ENCODE measurements around the gene GLB1L3.
"Not testable (repeated sequence)": the region's sequence is repeated elsewhere in the genome, so short reads cannot be mapped to it uniquely, and the experiment has no call there.

The GLB1L3 gene

GRCh38 chr11:134276396-134277182 is 410 bp downstream of the GLB1L3 start:
- no peak for DNase-seq

- DNase-seq, result no peak
Measured at GRCh38 chr11:134277183-134278001, 1.2 kb downstream of the GLB1L3 start.

GRCh38 chr11:134278356-134278755 is 2.2 kb downstream of the GLB1L3 start:
- no peak for DNase-seq

GRCh38 chr11:134281635-134282034 is 5.5 kb downstream of the GLB1L3 start:
- DNase-seq, result not testable (repeated sequence)

- no peak for DNase-seq
Measured at GRCh38 chr11:134282121-134283045, 6.2 kb downstream of the GLB1L3 start.

- DNase-seq, result no peak
Measured at GRCh38 chr11:134283461-134284230, 7.5 kb downstream of the GLB1L3 start.

GRCh38 chr11:134284349-134284748 is 8.2 kb downstream of the GLB1L3 start:
- not testable (repeated sequence) for DNase-seq

GRCh38 chr11:134287561-134287960 is 11.4 kb downstream of the GLB1L3 start:
- DNase-seq, result no peak

GRCh38 chr11:134288486-134288885 is 12.3 kb downstream of the GLB1L3 start:
- DNase-seq, result no peak

GRCh38 chr11:134289167-134289566 is 13.0 kb downstream of the GLB1L3 start:
- no peak for DNase-seq

- DNase-seq, result no peak
Measured at GRCh38 chr11:134289789-134290188, 13.6 kb downstream of the GLB1L3 start.

GRCh38 chr11:134290646-134291045 is 14.5 kb downstream of the GLB1L3 start:
- no peak for DNase-seq

GRCh38 chr11:134291196-134291595 is 15.0 kb downstream of the GLB1L3 start:
- no peak for DNase-seq

- DNase-seq, result no peak
Measured at GRCh38 chr11:134292661-134293060, 16.5 kb downstream of the GLB1L3 start.

GRCh38 chr11:134293119-134294113 is 17.2 kb downstream of the GLB1L3 start:
- no peak for DNase-seq

- no peak for DNase-seq
Measured at GRCh38 chr11:134294664-134295063, 18.5 kb downstream of the GLB1L3 start.

- no peak for DNase-seq
Measured at GRCh38 chr11:134312223-134312622, 36.0 kb downstream of the GLB1L3 start.

GRCh38 chr11:134312807-134313206 is 36.6 kb downstream of the GLB1L3 start:
- DNase-seq, result no peak

- DNase-seq, result no peak
Measured at GRCh38 chr11:134313379-134313778, 37.2 kb downstream of the GLB1L3 start.

GRCh38 chr11:134313821-134314607 is 37.8 kb downstream of the GLB1L3 start:
- DNase-seq, result no peak

All from GDM1 (cell line).